Spleen (tissue), 7 donors: ENCODE results near the gene CITED1.

Experiments
- POLR2AphosphoS5 ChIP-seq, 3 donors: sonication (generic); formaldehyde crosslinking; IDR thresholded peaks; one replicate each; pipeline ENCODE4 v1.5.1; 2017; ENCODE audit warnings: antibody characterized with exemption in 3 of 3
- TF ChIP-seq, protein P1 (sequence below), 11 experiments: fragments of 200-600 bp in 7 of 11; fragments of 450-650 bp in 4 of 11; sonication (generic) in 4 of 11; IDR thresholded peaks in 8 of 11; conservative IDR thresholded peaks in 3 of 11; 1 replicate in 7 of 11; 2 replicates in 4 of 11; pipeline versions ENCODE4 v1.4.0 to v1.8.0; 2016 to 2021; ENCODE audit warnings: antibody characterized with exemption in 11 of 11, inconsistent platforms in 4 of 11, mild to moderate bottlenecking in 1 of 11
- donor health status: DM: no; HTN: no; CAD: no; lungs with moderate emphysema.
- donor health status: DM: no; HTN: no; CAD: no.
- donor health status: DM: no; HTN: no; CAD: no.

DNA sequence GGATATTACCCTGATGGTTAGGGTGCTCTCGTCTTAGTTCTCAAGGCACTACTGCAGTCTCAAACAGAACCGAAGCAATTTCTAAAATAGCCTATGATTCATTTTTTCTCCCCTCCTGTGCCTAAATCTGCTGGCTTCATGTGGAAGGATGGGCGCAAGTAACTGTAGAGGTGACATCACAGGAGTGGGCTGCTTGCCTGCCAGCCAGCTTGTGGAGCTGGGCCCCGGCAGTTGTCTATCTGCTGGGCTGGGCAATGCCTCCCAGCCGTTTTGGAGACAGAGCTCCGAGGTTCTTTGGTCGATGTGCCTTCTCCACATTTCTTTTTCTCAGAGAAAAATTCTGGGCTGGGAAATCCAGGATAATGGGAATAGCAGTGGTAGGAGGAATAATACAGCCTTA lies 34.3 kb upstream of the CITED1 start:
- TF ChIP-seq, protein P1, sequence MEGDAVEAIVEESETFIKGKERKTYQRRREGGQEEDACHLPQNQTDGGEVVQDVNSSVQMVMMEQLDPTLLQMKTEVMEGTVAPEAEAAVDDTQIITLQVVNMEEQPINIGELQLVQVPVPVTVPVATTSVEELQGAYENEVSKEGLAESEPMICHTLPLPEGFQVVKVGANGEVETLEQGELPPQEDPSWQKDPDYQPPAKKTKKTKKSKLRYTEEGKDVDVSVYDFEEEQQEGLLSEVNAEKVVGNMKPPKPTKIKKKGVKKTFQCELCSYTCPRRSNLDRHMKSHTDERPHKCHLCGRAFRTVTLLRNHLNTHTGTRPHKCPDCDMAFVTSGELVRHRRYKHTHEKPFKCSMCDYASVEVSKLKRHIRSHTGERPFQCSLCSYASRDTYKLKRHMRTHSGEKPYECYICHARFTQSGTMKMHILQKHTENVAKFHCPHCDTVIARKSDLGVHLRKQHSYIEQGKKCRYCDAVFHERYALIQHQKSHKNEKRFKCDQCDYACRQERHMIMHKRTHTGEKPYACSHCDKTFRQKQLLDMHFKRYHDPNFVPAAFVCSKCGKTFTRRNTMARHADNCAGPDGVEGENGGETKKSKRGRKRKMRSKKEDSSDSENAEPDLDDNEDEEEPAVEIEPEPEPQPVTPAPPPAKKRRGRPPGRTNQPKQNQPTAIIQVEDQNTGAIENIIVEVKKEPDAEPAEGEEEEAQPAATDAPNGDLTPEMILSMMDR (IDR thresholded peaks at IDR 0.05 in 8 of 11, conservative IDR thresholded peaks at IDR 0.05 in 3 of 11), result no peak
- no peak for TF ChIP-seq POLR2AphosphoS5 (IDR thresholded peaks at IDR 0.05)
